ENCODE results near the gene CCNT2.
"Not testable (repeated sequence)": the region's sequence is repeated elsewhere in the genome, so short reads cannot be mapped to it uniquely, and the experiment has no call there.

CCNT2 gene

DNA sequence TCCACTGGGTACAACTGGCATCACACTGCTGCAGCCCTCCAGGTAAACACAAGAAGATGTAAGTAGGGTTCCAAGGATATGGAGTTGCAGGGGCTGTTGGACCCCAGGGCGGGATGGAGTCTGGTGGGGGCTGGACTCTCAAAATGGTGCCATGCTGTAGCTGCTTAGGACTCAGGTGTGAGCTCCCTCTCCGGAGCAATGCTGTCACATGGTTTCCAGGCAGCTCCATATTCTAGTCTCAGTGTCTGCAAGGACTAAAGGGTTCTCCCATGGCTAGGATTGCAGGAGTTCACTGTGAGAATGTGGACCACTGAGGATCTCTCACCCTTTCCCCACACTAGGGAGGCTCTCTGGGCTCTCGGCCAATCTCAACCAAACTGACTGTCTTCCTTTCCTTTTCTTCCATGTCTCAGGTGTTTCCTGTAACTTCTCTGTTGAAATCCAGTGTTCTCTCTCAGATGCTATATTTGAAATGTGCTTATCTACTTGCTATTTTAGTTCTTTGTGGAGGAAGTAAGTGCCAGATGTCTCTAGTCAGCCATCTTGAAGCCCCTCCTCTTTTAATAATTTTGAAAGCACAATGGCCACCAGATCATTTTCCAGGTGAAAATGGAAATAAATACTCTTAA is 57.6 kb downstream of the CCNT2 start:
- DNase-seq, result no peak

DNA sequence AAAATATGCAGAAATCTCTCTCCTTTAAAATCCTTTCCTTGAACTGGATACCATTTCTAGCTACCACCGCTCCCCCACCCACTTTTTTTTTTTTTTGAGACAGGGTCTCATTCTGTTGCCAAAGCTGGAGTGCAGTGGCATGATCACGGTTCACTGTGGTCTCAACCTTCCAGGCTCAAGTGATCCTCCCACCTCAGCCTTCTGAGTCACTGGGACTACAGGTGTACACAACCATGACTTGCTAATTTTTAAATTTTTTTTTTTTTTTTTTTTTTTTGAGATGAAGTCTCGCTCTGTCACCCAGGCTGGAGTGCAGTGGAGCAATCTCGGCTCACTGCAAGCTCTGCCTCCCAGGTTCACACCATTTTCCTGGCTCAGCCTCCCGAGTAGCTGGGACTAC is 58.5 kb downstream of the CCNT2 start:
- DNase-seq, result not testable (repeated sequence)

DNA sequence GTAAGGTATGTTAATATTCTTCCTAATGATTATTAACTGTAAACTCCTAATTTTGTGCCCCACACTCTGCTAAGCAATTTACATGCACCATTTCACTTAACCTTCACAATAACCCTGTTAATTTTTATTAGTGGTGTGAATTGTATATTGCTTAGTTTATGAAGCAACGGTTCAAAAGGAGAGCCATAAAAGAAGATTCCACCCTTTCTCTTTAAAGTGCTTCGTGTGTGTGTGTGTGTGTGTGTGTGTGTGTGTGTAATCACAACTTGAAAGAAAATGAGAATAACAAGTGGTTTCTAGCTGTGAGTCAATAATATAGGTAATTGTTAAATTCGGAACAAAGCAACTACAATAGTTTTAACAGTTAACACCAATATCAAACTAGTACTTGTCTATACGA is 60.6 kb downstream of the CCNT2 start:
- DNase-seq, result no peak

DNA sequence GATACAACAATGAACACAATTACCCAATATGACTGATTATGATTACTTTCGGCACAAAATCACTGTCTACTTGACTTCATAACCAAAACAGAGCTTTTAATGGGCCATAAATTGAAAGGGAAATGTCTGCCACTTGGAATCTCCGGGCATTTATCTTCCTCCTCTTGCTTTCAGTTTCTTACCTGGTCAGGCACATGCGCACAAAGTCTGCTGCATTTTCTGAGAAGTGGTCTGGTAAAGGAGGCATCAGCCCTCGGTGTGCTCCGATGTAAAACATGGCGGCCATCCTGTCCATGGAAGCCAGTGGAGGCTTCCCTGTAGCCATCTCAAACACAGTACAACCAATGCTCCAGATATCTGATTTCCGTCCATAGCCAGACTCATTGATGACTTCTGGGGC is 62.0 kb downstream of the CCNT2 start:
- no peak for DNase-seq

DNA sequence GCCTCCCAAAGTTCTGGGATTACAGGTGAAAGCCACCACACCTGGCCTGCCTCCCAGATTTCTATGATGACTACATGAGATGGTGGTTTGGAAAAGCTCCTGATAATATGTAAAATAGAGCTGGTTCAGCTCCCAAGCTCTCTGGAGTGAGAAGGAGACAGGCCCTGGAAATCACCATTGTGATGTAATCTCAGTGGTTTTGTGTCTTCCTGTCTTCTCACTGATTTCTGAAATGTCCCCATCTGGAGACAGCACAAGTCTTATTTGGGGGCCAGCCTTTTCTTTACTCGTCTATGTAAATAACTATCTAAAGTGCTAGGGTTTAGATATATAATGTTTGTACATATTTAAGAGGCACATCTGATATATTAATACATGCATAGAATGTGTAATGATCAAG is 64.0 kb downstream of the CCNT2 start:
- DNase-seq, result no peak

DNA sequence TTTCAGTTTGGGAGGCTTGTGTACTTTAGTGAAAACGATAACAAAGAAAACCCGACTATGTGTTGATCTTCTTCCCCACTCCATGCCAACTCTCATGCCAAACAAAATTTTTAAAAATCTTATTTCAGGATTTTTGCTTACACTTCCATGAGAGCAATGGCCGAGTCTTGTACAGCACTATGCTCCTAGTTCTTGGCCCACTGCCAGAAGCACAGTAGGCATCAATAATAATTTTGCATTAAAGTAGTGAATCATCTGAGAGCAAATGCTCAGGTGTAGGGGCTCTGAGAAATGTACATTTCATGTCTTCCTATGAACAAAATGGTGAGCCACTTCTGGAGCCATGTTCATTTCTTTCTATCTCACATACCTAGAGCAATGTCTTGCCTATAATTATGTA is 66.4 kb downstream of the CCNT2 start:
- DNase-seq, result no peak

DNA sequence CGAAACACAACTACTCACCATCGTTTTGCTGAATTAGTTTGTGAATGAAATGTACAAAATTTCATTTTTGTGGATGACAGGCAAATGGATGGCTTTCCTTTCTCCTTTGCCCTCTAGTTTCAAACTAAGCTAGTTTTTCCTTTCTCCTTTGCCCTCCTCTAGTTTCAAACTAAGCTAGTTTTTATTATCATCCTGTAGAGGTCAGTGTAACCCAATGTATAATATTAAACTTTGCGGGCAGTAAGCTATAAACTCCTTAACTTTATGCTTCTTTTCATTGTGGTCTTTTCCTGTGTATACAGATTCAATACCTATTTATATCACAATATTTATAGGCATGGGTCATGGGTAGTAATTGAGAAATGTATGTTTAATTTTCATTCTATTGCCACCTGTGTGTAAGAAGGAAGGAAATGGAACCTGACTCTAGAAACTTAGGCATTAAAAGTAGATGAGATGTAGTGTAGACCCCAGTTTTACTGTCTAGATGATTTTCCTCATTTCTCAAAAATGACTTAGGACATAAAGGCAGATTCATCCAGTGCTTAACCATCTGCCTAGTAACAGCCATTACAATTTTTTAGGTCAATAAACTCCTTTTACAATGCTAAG is 70.5 kb downstream of the CCNT2 start:
- DNase-seq, result no peak

DNA sequence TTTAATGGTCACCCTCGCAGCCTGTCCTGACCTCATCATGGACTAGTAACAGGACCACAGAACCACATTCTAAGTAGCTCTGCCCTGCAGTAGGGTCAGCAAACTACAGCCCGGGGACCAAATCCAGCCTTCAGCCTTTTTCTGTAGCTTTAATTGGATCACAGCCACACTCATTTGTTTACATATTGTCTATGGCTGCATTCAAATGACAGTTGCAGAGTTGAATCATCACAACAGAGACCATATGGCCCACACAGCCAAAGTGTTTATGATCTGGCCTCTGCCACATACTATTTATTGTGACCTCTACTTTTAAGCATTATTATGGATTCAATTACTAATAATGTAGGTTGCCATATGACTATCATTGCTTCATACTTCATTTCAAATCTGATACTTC is 80.9 kb downstream of the CCNT2 start:
- DNase-seq, result no peak

DNA sequence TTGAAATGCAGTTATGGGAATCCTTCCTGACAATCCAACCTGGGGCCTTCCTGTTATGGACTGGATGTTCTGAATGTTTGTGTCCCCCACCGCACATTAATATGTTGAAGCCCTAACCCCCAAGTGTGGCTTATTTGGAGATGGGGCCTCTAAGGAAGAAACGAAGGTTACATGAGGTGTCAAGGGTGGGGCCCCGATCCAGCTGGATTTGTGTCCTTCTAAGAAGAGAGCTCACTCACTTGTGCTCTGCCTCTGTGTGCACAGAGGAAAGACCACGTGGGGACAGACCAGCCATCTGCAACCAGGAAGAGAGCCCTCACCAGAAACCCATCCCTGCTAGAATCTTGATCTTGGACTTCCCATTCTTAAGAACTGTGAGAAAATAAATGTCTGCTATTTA is 84.2 kb downstream of the CCNT2 start:
- DNase-seq, result no peak

DNA sequence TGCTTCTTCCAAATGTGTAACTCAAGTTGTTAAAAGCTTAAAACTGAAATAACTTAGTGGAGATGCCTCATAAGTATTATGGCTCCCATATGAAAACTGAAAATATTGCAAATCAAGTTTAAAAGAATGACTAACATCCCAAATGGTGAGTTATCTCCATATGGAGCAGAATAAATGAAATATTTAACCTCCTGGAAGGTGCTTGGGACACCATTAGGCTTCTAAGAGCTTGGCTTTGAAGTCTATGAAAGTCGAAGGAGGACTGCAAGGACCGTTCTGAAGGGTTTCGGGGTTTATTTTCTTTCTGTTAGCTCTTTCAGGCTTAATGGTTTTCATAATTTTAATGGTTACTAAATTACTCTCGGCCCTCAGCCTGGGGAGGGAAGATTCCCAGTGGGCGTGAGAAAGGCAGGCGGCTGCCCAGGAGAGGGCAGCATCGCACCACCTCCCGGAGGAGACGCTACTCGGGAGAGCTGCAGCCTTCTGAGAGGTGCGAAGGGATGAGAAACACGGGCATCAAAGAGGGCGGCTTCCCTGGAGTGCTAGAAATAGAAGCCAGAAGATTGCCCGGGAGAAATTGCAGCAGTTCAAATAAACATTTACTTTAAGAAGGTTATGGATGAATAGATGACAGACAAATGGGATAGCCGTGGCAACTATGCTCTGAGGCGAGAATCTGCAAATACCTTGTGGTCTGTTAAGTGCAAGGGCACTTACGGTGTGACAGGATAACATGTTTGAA is 85.6 kb downstream of the CCNT2 start:
- DNase-seq, result no peak

DNA sequence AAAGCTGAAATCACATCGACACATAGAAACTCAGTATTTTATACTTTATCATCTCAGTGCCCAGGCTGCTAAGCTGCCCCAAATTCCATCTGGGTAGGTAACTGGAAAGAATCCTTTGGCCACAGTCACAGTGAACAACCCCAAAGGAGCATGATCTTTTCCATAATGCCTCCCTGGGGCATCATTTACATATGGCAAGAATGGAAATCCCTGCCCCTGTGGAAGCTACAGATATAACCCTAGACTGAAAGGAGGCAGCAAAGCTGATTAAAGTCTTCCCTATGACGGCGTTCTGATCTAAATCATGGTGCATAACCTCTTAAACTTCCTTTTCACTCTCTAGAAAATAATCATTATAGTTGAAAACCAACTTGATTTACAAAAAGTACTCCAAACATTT is 87.1 kb downstream of the CCNT2 start:
- DNase-seq, result no peak

Measured in cerebellar nuclear complex (tissue), 1 donor.